Tibial nerve (tissue), 4 donors: ENCODE measurements around the gene SLIT3.

Experiments
- EP300 ChIP-seq, 2 donors: sonication (generic); formaldehyde crosslinking; IDR thresholded peaks; one replicate each; pipeline ENCODE4 v1.6.1; 2017; ENCODE audit warnings: antibody characterized with exemption in 2 of 2, mild to moderate bottlenecking in 1 of 2
- POLR2A ChIP-seq, 2 donors: fragments of 450-650 bp; IDR thresholded peaks; one replicate each; pipeline ENCODE4 v1.6.1; 2017; ENCODE audit warnings: antibody characterized with exemption in 2 of 2, mild to moderate bottlenecking in 2 of 2, moderate library complexity in 2 of 2
- TF ChIP-seq, protein P1 (sequence below), 5 experiments: fragments of 200-600 bp in 3 of 5; fragments of 450-650 bp in 2 of 5; sonication (generic) in 3 of 5; IDR thresholded peaks; one replicate each; pipeline ENCODE4 v1.5.1; 2016 to 2019; ENCODE audit warnings: antibody characterized with exemption in 5 of 5, mild to moderate bottlenecking in 3 of 5, moderate library complexity in 2 of 5

DNA sequence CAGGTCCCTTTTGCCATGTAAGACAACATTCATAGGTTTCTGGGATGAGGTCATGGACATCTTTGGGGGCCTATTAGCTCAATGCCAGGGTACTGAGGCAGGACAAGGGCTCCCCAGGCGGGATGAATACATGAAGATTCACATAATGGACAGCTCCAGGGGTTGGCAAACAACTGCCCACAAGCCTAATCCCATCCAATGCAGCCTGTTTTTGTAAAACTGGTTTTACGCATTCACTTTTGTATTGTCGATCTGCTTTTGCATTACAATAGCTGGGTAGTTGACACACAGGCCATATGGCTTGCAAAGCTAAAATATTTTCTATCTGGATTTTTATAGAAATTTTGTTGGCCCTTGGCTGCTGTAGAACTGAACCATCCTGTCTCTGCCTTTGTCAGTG, 473.3 kb downstream of the SLIT3 start:
- TF ChIP-seq, protein P1, sequence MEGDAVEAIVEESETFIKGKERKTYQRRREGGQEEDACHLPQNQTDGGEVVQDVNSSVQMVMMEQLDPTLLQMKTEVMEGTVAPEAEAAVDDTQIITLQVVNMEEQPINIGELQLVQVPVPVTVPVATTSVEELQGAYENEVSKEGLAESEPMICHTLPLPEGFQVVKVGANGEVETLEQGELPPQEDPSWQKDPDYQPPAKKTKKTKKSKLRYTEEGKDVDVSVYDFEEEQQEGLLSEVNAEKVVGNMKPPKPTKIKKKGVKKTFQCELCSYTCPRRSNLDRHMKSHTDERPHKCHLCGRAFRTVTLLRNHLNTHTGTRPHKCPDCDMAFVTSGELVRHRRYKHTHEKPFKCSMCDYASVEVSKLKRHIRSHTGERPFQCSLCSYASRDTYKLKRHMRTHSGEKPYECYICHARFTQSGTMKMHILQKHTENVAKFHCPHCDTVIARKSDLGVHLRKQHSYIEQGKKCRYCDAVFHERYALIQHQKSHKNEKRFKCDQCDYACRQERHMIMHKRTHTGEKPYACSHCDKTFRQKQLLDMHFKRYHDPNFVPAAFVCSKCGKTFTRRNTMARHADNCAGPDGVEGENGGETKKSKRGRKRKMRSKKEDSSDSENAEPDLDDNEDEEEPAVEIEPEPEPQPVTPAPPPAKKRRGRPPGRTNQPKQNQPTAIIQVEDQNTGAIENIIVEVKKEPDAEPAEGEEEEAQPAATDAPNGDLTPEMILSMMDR (IDR thresholded peaks at IDR 0.05) = no peak
- no peak for TF ChIP-seq POLR2A (IDR thresholded peaks at IDR 0.05)
- no peak for TF ChIP-seq EP300 (IDR thresholded peaks at IDR 0.05)
